Breast epithelium (tissue), 4 donors: Measurements from ENCODE around the gene CIDEB. TPM values are rescaled to one million over a fixed set of nuclear protein-coding genes. Genes with fewer than 3 reads are reported as not detected.

Source experiments
- DNase-seq, 2 donors: peaks; one replicate each; pipeline ENCODE4 v3.0.0-alpha.2; 2019; ENCODE audit warnings: low spot score in 2 of 2
- H3K27ac ChIP-seq, 2 donors: fragments of 200-600 bp; sonication (generic) in 1 of 2; one replicate each; pipeline ENCODE4 v1.5.1; 2016 to 2019; ENCODE audit warnings: mild to moderate bottlenecking in 1 of 2
- H3K27me3 ChIP-seq, 2 donors: fragments of 200-600 bp; sonication (generic) in 1 of 2; one replicate each; pipeline versions ENCODE4 v1.5.1 to v1.6.0; 2017 to 2019; ENCODE audit warnings: control low read depth in 1 of 2, mild to moderate bottlenecking in 1 of 2
- H3K36me3 ChIP-seq: fragments of 200-600 bp; one replicate; pipeline ENCODE4 v1.5.1; 2019
- H3K4me1 ChIP-seq, 2 donors: fragments of 200-600 bp; sonication (generic); one replicate each; pipeline ENCODE4 v1.5.1; 2016 to 2019; ENCODE audit warnings: control low read depth in 1 of 2
- H3K4me3 ChIP-seq, 3 donors: fragments of 200-600 bp; sonication (generic); 1 replicate in 2 of 3; 2 replicates in 1 of 3; pipeline ENCODE4 v1.5.1; 2016 to 2019; ENCODE audit warnings: mild to moderate bottlenecking in 3 of 3, moderate library complexity in 2 of 3
- H3K9me3 ChIP-seq, 2 donors: fragments of 200-600 bp; sonication (generic) in 1 of 2; one replicate each; pipeline ENCODE4 v1.5.1; 2016 to 2019; ENCODE audit warnings: control low read depth in 1 of 2
- POLR2A ChIP-seq: fragments of 450-650 bp; IDR thresholded peaks from one replicate; pipeline ENCODE4 v1.6.1; 2016; ENCODE audit warnings: antibody characterized with exemption, mild to moderate bottlenecking, moderate library complexity
- POLR2AphosphoS5 ChIP-seq, 3 donors: sonication (generic); formaldehyde crosslinking; IDR thresholded peaks; one replicate each; pipeline ENCODE4 v1.6.1; 2017; ENCODE audit warnings: antibody characterized with exemption in 3 of 3
- intact Hi-C: fragments of 100-400 bp; cut with DNase I; formaldehyde crosslinking; loops from one replicate; pipeline ENCODE4 v1.15.1; 2023; ENCODE audit warnings: low total_unique reads
- total RNA-seq, 3 donors: library from RNA; depleted of rRNA; stranded (reverse); fragments of >200 nt; gene quantifications; one replicate each; pipeline ENCODE4 v1.1.0, GENCODE V29; 2016
- TF ChIP-seq, protein P1 (sequence below), 3 donors: fragments of 450-650 bp; IDR thresholded peaks; one replicate each; pipeline ENCODE4 v1.5.1; 2016 to 2017; ENCODE audit warnings: antibody characterized with exemption in 3 of 3, mild to moderate bottlenecking in 3 of 3, moderate library complexity in 3 of 3

The CIDEB gene
- total RNA-seq, 3 donors from 2014 or later = 8.0 to 14.4 (median 10.4) TPM

DNA sequence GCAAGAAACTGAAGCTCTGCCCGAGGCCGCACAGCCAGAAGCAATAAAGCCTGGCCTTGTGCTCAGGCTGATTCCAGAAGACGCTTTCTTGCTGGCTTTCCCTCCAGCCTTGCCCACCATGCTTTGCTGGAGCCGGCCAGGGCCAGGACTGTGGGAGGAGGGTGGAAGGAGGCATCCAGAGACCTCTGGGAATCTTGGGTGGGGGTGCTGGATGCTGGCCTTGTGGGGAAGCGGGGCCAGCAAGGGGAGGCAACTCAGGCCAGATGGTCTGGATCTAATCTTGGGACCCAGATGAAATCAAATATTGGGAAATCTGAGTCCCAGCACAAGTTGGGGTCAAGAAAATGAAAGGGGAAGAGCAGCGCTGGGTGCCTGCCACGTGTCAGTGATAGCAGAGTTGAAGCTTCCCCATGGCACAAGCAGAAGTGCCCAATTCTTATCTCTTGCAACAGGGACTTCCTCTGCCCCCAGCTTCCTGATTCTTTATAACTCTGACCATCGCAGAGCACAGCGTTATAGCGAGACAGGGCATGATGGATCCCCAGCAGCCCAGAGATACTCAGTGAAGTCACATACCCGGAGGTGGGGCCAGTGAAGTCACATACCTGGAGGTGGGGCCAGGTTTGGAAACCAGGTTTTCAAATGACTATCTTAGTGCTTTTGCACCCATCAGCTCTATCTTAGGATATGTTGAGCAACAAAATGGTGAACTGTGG is 30.0 kb downstream of the CIDEB start:
- Histone ChIP-seq H3K4me3 (no peak overlapping the region), H3K9me3 (no peaks in the 10 kb centered on the region), H3K27me3 (no peaks in the 10 kb centered on the region), H3K27ac (peak overlapping the region in 1 of 2 donors; percentile 13), H3K36me3 (no peaks in the 10 kb centered on the region), H3K4me1 (no peaks in the 10 kb centered on the region)
- intact Hi-C loops = no loop called here
- TF ChIP-seq, protein P1, sequence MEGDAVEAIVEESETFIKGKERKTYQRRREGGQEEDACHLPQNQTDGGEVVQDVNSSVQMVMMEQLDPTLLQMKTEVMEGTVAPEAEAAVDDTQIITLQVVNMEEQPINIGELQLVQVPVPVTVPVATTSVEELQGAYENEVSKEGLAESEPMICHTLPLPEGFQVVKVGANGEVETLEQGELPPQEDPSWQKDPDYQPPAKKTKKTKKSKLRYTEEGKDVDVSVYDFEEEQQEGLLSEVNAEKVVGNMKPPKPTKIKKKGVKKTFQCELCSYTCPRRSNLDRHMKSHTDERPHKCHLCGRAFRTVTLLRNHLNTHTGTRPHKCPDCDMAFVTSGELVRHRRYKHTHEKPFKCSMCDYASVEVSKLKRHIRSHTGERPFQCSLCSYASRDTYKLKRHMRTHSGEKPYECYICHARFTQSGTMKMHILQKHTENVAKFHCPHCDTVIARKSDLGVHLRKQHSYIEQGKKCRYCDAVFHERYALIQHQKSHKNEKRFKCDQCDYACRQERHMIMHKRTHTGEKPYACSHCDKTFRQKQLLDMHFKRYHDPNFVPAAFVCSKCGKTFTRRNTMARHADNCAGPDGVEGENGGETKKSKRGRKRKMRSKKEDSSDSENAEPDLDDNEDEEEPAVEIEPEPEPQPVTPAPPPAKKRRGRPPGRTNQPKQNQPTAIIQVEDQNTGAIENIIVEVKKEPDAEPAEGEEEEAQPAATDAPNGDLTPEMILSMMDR (IDR thresholded peaks at IDR 0.05) = no peak
- no peak for DNase-seq

DNA sequence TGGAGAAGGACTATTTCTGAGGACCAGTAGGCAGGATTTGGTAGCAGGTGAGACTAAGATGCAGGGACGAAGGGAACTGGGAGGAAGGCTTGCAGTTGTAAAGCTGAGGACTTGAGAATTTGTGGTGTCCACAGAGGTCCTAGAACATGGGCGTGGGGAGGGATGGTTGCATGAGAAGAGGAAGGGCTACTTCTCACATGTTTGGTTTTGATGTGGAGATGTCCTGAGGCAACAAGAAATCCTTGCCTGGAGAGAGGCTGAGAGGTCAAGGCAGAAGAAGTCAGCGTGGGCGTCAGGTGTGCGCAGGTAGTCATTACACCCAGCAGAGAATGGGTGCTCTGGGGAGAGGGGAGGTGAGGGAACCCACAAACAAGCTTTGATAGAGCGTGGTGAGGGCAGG is 30.7 kb downstream of the CIDEB start:
- no peak for TF ChIP-seq POLR2A
- TF ChIP-seq, protein P1 (IDR thresholded peaks at IDR 0.05) = no peak
- no peak for TF ChIP-seq POLR2AphosphoS5 (IDR thresholded peaks at IDR 0.05)
- Histone ChIP-seq H3K9me3 (no peaks in the 10 kb centered on the region), H3K4me1 (no peaks in the 10 kb centered on the region), H3K4me3 (no peak overlapping the region), H3K36me3 (no peaks in the 10 kb centered on the region), H3K27ac (no peak overlapping the region), H3K27me3 (no peaks in the 10 kb centered on the region)
- no peak for DNase-seq
- intact Hi-C loops = no loop called here

DNA sequence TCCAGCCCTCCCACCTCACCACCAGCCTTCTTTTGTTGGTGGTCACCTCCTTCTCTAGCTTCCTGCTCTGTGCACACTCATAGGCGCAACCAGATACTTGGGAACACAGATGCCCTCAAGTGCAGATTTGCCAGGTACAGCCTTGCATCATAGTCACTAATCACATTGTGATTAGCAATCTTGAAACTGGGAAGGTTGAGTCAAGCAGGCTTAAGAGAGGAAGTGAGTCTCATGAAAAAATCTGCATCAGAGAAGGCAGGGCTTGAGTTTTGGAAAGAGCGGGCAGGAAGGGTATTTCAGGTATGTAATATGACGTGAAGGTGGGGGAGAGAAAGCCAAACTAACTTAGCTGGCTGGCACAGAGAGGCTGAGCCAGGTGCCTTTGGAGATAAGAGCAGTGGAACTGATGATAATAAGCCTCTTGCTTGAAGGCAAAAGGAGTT is 33.7 kb downstream of the CIDEB start:
- no peak for DNase-seq
- intact Hi-C loops = no loop called here

DNA sequence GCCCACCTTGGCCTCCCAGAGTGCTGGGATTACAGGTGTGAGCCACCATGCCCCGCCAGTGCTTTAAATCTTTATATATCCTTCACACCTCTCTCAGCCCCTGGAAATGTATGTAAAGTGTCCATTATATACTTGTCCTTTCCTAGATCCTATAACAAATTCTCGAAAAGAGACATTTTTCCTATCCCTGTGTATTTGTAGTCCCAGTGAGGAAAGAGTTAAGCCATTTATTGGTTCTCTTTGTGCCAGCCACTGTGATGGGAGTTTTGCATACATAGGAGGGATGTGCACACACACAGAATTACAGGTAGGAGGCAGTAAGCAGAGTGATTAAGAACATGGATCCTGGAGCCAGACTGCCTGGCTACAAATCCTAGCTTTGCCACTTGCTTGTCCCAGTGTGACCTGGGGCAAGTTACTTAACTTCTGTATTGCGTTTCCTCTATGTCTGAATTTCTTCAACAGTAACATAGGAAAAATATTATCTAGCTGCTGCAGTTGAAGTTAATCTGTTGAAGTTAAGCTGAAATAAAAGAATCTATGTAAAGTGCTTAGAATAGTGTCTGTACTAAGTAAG is 34.3 kb downstream of the CIDEB start:
- Histone ChIP-seq H3K27me3 (no peaks in the 10 kb centered on the region), H3K4me3 (no peak overlapping the region), H3K36me3 (no peaks in the 10 kb centered on the region), H3K9me3 (no peaks in the 10 kb centered on the region), H3K27ac (no peak overlapping the region), H3K4me1 (no peaks in the 10 kb centered on the region)
- TF ChIP-seq, protein P1 (IDR thresholded peaks at IDR 0.05) = no peak
- no peak for TF ChIP-seq POLR2AphosphoS5 (IDR thresholded peaks at IDR 0.05)
- no peak for TF ChIP-seq POLR2A
- intact Hi-C loops = no loop called here
- no peak for DNase-seq

More for the DNA sequence above, 33.7 kb downstream of the CIDEB start:
- H3K36me3 ChIP-seq = no peaks in the 10 kb centered on the region
- H3K4me1 ChIP-seq = no peaks in the 10 kb centered on the region
- TF ChIP-seq POLR2A = no peak
- TF ChIP-seq, protein P1 (IDR thresholded peaks at IDR 0.05) = no peak
- no peak for TF ChIP-seq POLR2AphosphoS5 (IDR thresholded peaks at IDR 0.05)
- H3K27ac ChIP-seq = no peak overlapping the region
- no peaks in the 10 kb centered on the region for H3K9me3 ChIP-seq
- no peaks in the 10 kb centered on the region for H3K27me3 ChIP-seq
- H3K4me3 ChIP-seq = no peak overlapping the region

DNA sequence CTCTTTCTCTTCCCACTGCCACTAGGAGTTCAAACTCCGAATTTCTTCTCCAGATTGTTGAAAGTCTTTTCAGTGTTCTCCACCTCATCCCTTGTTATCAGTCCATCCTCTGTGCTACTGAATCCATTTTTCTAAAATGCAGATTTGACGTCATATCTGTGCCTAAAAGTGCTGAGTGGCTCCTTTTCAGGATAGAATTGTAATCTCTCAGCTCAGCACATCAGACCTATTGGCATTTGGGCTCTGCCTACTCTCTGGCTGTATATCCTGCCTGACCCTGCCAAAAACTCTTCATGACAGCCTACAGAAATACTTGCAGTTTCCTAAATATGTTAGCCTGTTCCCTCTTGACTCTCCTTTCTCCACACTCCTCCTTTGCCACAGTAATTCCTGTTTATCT is 35.3 kb downstream of the CIDEB start:
- DNase-seq = no peak
- intact Hi-C loops = no loop called here
- H3K4me1 ChIP-seq = no peaks in the 10 kb centered on the region
- no peak for TF ChIP-seq POLR2AphosphoS5 (IDR thresholded peaks at IDR 0.05)
- TF ChIP-seq, protein P1 (IDR thresholded peaks at IDR 0.05) = no peak
- TF ChIP-seq POLR2A = no peak
- no peaks in the 10 kb centered on the region for H3K36me3 ChIP-seq
- H3K27ac ChIP-seq = peak overlapping the region in 1 of 2 donors; percentile 98
- no peaks in the 10 kb centered on the region for H3K27me3 ChIP-seq
- H3K4me3 ChIP-seq = no peak overlapping the region
- no peaks in the 10 kb centered on the region for H3K9me3 ChIP-seq
